HG02870 (cell line): ENCODE measurements around the gene APP.
"Not testable (repeated sequence)": the region's sequence is repeated elsewhere in the genome, so short reads cannot be mapped to it uniquely, and the experiment has no call there.

ENCODE experiments used
- ATAC-seq: cut with Tn5 transposase; IDR thresholded peaks from one replicate; pipeline ENCODE4 v1.9.1; 2021; ENCODE audit warnings: mild to moderate bottlenecking, moderate library complexity; ENCODE audit not compliant: unreplicated experiment

APP gene

GRCh38 chr21:25956993-25957714 is 213.4 kb downstream of the APP start:
- no peak for ATAC-seq

DNA sequence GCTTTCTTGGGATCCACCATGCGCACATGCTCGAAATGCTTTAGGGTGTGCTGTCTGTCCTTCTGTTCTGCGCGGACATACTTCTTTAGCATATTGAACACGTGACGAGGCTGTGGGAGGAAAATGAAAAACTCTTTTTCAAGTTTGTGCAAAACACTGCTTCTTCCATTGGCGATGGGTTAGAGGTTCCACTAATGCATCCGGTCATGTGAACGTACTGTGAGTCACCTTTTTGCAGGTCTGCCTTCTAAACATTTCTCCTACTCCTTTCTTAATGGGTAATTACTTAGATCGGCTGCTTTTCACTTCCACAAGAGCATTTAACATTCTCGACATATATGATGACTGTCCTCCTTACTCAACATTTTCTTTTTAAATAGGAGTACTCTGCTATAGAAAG is 214.9 kb downstream of the APP start:
- no peak for ATAC-seq

DNA sequence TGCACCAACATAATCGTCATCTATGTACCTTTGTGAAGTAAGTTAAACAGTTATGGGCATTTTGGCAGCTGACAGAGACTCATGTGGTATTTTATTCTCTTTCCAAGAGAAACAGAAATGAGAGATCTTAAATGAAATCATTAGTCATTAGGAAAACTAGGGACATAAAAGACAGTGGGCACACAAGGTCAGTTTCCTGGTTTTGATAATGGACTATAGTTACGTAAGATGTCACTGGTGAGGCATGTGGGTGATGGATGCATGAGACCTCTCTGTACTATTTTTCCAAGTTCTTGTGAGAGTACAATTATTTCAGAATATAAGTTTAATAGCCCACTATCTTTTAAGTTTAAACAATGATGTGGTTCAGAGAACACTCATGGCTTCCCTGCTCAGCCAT is 216.9 kb downstream of the APP start:
- ATAC-seq, result no peak

- no peak for ATAC-seq
Measured at GRCh38 chr21:25953196-25953595, 217.4 kb downstream of the APP start.

DNA sequence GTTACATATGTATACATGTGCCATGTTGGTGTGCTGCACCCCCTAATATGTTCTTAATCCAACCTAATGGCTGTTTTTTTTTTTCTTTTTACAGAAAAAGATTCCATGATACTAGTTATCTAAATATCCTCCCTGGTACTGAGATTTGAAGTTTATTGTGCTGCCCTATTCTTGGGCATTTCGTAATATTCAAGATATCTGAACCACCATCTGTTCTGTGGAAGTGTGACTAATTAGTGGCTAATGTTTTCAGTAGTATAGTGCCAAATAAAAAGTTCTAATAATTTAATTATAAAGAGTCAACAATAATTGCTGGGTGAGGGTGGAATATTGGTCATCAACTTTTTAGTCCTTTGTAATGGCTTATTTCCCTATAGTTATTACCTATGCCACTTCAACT is 218.3 kb downstream of the APP start:
- ATAC-seq, result no peak

DNA sequence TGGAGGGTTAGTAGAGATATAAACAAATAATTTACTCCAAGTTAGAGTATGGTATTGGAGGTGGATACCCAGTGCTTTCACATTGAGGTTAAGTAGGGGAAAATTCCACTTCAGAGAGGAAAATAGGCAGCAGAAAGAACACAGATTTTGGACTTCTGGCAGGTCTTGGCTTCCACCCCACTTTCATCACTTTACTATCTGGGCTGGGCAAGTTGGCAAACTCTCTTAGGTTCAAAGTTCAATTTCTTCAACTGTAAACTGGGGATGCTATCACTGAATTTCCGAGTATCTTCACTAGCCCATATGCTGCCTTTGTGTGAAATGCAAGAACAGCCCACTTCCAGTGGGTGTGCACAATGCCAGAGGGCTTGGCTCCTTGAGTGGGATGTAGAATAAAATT is 220.9 kb downstream of the APP start:
- no peak for ATAC-seq

- ATAC-seq, result no peak
Measured at GRCh38 chr21:25944672-25945213, 225.8 kb downstream of the APP start.

- ATAC-seq, result no peak
Measured at GRCh38 chr21:25944082-25944481, 226.5 kb downstream of the APP start.

DNA sequence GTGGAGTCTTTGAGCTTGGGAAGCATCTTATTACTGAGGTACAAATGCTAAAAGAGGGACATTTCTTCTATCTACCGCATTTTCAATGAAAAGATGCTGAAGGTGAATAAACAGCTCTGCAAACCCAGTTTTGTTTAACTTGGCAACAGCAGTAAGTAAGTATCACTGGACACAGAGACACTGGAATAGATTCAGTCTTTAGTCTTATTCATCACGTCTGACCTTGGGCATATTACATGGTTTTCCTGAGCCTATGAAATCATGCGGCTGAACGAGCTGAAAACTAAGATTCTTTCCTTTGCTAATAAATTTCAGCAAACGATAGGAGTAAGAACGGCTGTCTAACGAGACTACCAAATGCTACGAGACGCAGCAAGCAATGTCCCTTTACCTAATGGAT is 228.4 kb downstream of the APP start:
- ATAC-seq, result no peak

- ATAC-seq, result no peak
Measured at GRCh38 chr21:25939396-25939761, 231.2 kb downstream of the APP start.

- no peak for ATAC-seq
Measured at GRCh38 chr21:25938658-25939395, 231.7 kb downstream of the APP start.

GRCh38 chr21:25936776-25937175 is 233.8 kb downstream of the APP start:
- ATAC-seq, result no peak

DNA sequence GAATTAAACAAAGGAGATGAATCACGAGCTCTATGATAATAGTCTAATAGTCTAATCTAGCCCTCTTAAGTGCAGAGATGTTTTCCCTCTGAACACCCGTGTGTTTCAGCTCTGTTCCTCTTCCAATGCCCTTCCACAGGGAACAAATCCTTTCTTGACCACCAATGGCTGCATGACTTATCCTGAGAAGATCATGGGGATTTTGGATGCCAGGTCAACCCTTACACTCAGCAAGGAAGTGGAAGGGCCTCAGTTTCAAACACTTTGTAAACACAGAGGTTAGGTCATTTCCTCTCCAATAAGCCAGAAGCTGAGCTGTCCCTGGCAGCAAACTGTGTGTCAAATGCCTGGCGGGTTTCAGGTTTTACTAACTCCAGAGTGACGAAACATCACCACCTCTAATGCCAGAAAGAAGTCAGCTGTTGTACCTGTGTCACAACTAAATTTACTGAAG is 235.8 kb downstream of the APP start:
- ATAC-seq, result no peak

GRCh38 chr21:25934130-25934529 is 236.4 kb downstream of the APP start:
- no peak for ATAC-seq

GRCh38 chr21:25931765-25932164 is 238.8 kb downstream of the APP start:
- no peak for ATAC-seq

DNA sequence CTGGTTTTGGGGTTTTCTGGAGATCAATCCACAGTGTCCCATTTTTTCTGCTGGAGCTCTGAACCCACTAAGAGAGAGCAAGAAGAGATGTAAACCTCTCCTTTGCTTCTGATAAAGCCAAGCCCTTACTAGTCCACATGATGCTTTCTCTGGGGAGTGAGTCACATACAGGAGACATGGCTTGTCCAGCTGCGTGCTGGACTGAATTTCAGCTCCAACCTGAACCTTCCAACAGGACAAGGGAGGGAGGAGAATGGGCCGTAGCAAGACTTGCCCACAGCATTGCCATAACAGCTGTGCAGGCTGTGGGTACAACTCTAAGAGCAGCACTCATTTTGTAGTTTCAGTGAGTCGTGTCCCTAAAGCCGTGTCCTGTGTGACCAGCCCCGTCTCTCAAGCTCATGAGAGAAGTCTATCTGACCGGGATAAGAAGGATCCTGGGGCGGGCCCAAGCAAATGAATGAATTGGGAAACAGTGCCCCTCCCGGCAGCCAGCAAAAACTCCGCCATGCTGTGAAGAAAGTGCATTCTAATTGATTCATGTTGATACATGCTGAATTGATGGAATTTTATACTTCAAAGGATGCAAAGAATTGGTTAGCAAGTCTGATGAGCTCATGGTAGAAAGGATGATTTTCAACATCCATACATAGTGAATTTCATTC is 240.6 kb downstream of the APP start:
- ATAC-seq, result no peak

GRCh38 chr21:25927195-25927880 is 243.2 kb downstream of the APP start:
- no peak for ATAC-seq

- ATAC-seq, result no peak
Measured at GRCh38 chr21:25925936-25926335, 244.6 kb downstream of the APP start.

DNA sequence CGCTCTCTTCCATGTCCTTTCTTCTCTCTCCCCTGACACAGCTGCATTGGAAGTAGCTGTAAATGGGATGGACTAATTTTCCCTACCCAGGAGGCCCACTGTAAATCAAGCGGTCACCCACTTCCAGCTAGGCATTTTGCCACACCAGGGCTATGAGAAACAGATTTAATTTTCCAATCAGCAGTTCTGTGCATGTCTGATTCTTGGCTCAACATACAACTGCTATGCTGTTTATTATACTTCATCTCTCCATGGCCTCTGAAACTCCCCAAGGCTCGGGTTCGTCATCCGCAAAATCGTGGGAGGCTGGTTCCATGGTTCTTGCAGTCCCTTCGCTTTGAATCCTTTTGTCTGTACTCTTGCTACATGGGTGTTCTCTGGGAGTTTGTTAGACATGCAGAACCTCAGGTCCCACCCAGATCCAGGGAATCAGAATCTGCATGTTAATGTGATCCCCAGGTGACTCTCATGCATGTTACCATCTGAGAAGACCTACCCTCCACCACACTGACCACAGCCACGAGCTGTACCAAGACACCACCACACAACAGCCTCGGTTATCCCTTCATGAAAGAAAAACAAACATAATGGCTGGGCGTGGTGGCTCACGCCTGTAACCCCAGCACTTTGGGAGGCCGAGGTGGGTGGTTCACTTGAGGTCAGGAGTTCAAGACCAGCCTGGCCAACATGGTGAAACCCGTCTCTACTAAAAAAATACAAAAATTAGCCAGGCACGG is 245.3 kb downstream of the APP start:
- ATAC-seq, result no peak

GRCh38 chr21:25918152-25918551 is 252.4 kb downstream of the APP start:
- ATAC-seq, result not testable (repeated sequence)
